B cell (primary cell): Measurements from ENCODE around the gene KIR2DL1. TPM values are rescaled to one million over a fixed set of nuclear protein-coding genes. Genes with fewer than 3 reads are reported as not detected.
"Not testable (repeated sequence)": the region's sequence is repeated elsewhere in the genome, so short reads cannot be mapped to it uniquely, and the experiment has no call there.

Experiments
- ATAC-seq: fragments of 200-7000 bp; cut with Tn5 transposase; one replicate; pipeline ENCODE4 v1.10.0; 2021; ENCODE audit warnings: low read depth, mild to moderate bottlenecking, moderate number of reproducible peaks, moderate library complexity
- CTCF ChIA-PET: fragments of 350-600 bp; sonication (Branson Sonifier 250); formaldehyde crosslinking; loops from one replicate; lab custom pipeline; 2021; ENCODE audit warnings: antibody characterized with exemption, inconsistent platforms; lab: Charles Lee
- POLR2A ChIA-PET: fragments of 350-600 bp; sonication (Branson Sonifier 250); formaldehyde crosslinking; loops from one replicate; lab custom pipeline; 2021; ENCODE audit warnings: antibody characterized with exemption; lab: Charles Lee
- DNase-seq: peaks from one replicate; pipeline ENCODE4 v3.0.0; 2013
- H2AFZ ChIP-seq: 2 replicates; pipeline ENCODE4 v1.6.1; 2012; ENCODE audit warnings: mild to moderate bottlenecking, low read depth, low read length; ENCODE audit not compliant: insufficient read depth, poor library complexity, severe bottlenecking
- H3K27ac ChIP-seq, 2 donors: 1 replicate in 1 of 2; 2 replicates in 1 of 2; pipeline ENCODE4 v1.5.1; 2012 to 2013; ENCODE audit warnings: low read length in 2 of 2, mild to moderate bottlenecking in 2 of 2, moderate library complexity in 1 of 2
- H3K27me3 ChIP-seq, 4 experiments: fragments of 200-600 bp in 1 of 4; sonication (generic) in 1 of 4; replicated peaks in 1 of 4; 1 replicate in 2 of 4; 2 replicates in 2 of 4; pipeline versions ENCODE4 v1.6.1 to v1.7.0; 2013 to 2016; ENCODE audit warnings: low read length in 3 of 4, mild to moderate bottlenecking in 2 of 4, mixed read lengths in 1 of 4, moderate library complexity in 1 of 4; ENCODE audit not compliant: insufficient read depth in 4 of 4, control insufficient read depth in 3 of 4; ENCODE audit errors: control extremely low read depth in 1 of 4
- H3K36me3 ChIP-seq, 2 experiments: replicated peaks in 1 of 2; 1 replicate in 1 of 2; 2 replicates in 1 of 2; pipeline versions ENCODE4 v1.6.1 to v1.7.1; 2013; ENCODE audit warnings: low read length in 1 of 2; ENCODE audit not compliant: insufficient read depth in 2 of 2, control insufficient read depth in 1 of 2; ENCODE audit errors: control extremely low read depth in 1 of 2, extremely low read depth in 1 of 2
- H3K4me1 ChIP-seq, 2 donors: fragments of 200-600 bp in 1 of 2; sonication (generic) in 1 of 2; 1 replicate in 1 of 2; 2 replicates in 1 of 2; pipeline versions ENCODE4 v1.5.1 to v1.6.1; 2013 to 2017; ENCODE audit warnings: low read length in 2 of 2; ENCODE audit not compliant: control insufficient read depth in 2 of 2, insufficient read depth in 2 of 2
- H3K4me2 ChIP-seq: replicated peaks from 2 replicates; pipeline ENCODE3; 2012; ENCODE audit warnings: mild to moderate bottlenecking, low read depth, low read length; ENCODE audit not compliant: poor library complexity, severe bottlenecking
- H3K4me3 ChIP-seq, 5 experiments: fragments of 200-600 bp in 1 of 5; sonication (generic) in 1 of 5; 1 replicate in 3 of 5; 2 replicates in 2 of 5; pipeline versions ENCODE4 v1.5.1 to v1.7.0; 2011 to 2016; ENCODE audit warnings: low read length in 4 of 5, mild to moderate bottlenecking in 4 of 5, low read depth in 2 of 5, control low read depth in 1 of 5, moderate library complexity in 1 of 5; ENCODE audit not compliant: insufficient read depth in 1 of 5; ENCODE audit errors: control extremely low read depth in 1 of 5, extremely low read depth in 1 of 5
- H3K79me2 ChIP-seq: fragments of 200-600 bp; sonication (generic); one replicate; pipeline ENCODE4 v1.6.0; 2016; ENCODE audit warnings: low read length; ENCODE audit not compliant: control insufficient read depth, insufficient read depth
- H3K9ac ChIP-seq: fragments of 200-600 bp; sonication (generic); 2 replicates; pipeline ENCODE4 v1.6.1; 2017; ENCODE audit warnings: mild to moderate bottlenecking, low read length, moderate library complexity
- H3K9me3 ChIP-seq, 3 donors: one replicate each; pipeline versions ENCODE4 v1.6.1 to v1.7.1; 2013; ENCODE audit warnings: low read length in 2 of 3; ENCODE audit not compliant: control insufficient read depth in 2 of 3, insufficient read depth in 1 of 3; ENCODE audit errors: control extremely low read depth in 1 of 3
- H4K20me1 ChIP-seq: 2 replicates; pipeline ENCODE4 v1.6.0; 2012; ENCODE audit warnings: mild to moderate bottlenecking, low read length; ENCODE audit not compliant: insufficient read depth, control insufficient read depth, poor library complexity, severe bottlenecking
- H3K27ac Mint-ChIP-seq: one replicate; pipeline ENCODE4 v1.8.0; 2021; ENCODE audit warnings: mixed read lengths
- H3K27me3 Mint-ChIP-seq: one replicate; pipeline ENCODE4 v1.8.0; 2021; ENCODE audit warnings: mixed read lengths
- H3K4me1 Mint-ChIP-seq: one replicate; pipeline ENCODE4 v1.8.0; 2021; ENCODE audit warnings: mixed read lengths
- H3K4me3 Mint-ChIP-seq: one replicate; pipeline ENCODE4 v1.8.0; 2021; ENCODE audit warnings: mixed read lengths
- H3K9me3 Mint-ChIP-seq: one replicate; pipeline ENCODE4 v1.8.0; 2022; ENCODE audit warnings: mixed read lengths; ENCODE audit not compliant: insufficient read depth
- WGBS: methylation state at CpG from one replicate; pipeline ENCODE4 v1.1.5; 2013; ENCODE audit warnings: missing lambda C conversion rate; ENCODE audit not compliant: insufficient coverage; 5-methylcytosine and 5-hydroxymethylcytosine counted together
- intact Hi-C: fragments of 100-400 bp; cut with micrococcal nuclease; formaldehyde crosslinking; loops from one replicate; pipeline ENCODE4 v1.10.0; 2022
- polyA plus RNA-seq: library from polyadenylated mRNA; depleted of rRNA; stranded (reverse); fragments of >200 nt; gene quantifications from 2 replicates; pipeline ENCODE4 v1.2.3, GENCODE V29; 2012
- total RNA-seq, 2 donors: library from RNA; stranded (reverse); fragments of 120-200 nt in 1 of 2; gene quantifications; 1 replicate in 1 of 2; 2 replicates in 1 of 2; pipeline versions ENCODE4 v1.2.3 to v1.2.4, GENCODE V29; 2013 to 2022

The KIR2DL1 gene
- total and polyA plus RNA-seq, 2 donors (not counting 1 experiment from before 2014, with no cell fraction given): 0.04 TPM; not detected in 1

DNA sequence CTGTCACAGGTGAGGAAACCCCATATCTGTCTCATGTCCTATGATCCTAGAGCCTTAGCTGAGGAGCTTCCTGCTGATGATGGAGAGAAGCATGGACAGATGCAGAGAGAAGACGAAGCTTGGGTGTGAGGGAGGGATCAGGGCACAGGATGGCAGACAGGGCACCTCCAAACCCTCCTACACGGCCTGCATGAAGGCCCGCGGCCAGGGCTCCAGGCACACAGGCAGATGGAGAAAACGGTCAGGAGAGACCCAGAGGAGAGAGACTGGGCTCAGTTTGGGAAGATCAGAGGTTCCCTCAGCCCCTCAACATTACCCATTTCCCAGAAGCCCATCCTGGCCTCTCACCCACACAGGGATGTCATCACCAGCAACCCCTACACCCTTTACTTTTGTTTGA, 25.5 kb upstream of the KIR2DL1 start:
- POLR2A ChIA-PET, H4K20me1 ChIP-seq, H3K4me3 ChIP-seq, intact Hi-C loops, H3K9me3 Mint-ChIP-seq, H3K9ac ChIP-seq, H3K27ac Mint-ChIP-seq, H3K9me3 ChIP-seq, H3K4me1 ChIP-seq, H3K4me2 ChIP-seq, DNase-seq, H3K79me2 ChIP-seq, H3K4me3 Mint-ChIP-seq, H3K4me1 Mint-ChIP-seq, H3K36me3 ChIP-seq, H2AFZ ChIP-seq, ATAC-seq, CTCF ChIA-PET, H3K27me3 ChIP-seq, H3K27ac ChIP-seq: not testable (repeated sequence)
- H3K27me3 Mint-ChIP-seq: peaks cover 35% of the 10 kb centered on the region
- WGBS: no CpG with 5 or more reads among the region's 5 CpGs

DNA sequence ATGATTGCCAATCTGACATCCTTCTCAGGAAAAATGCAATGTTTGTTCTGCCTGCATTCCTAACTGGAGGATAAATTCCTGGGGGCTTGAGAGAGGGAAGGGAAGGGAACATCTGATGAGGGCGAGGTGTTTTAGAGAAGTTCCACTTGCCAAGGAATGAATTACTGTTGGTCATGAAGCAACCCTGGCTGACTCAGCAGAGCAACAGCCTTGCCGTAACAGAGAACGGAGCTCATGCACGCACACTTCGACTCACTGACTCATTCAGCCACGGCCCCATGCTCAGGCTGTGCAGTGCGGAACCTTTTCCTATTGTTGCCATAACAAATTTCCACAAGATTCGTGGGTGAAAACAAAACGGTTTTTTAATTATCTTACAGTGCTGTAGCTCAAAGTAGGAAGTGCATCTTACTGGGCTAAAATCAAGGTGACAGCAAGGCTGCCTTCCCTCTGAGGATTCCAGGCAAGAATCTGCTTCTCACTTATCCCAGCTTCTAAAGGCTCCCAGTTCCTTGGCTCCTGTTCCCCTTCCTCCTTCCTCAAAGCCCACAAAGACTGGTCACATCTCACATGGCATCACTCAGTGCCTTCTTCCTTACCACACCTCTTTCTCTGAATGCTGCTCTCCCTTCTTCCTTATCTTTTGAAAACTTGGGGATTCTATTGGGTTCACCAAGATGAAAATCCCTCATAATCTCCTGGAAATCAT, 21.8 kb upstream of the KIR2DL1 start:
- H3K4me2 ChIP-seq, H4K20me1 ChIP-seq, H3K79me2 ChIP-seq, H3K27me3 ChIP-seq, CTCF ChIA-PET, H3K9me3 Mint-ChIP-seq, POLR2A ChIA-PET, ATAC-seq, H3K4me3 Mint-ChIP-seq, H2AFZ ChIP-seq, H3K9me3 ChIP-seq, H3K4me3 ChIP-seq, H3K4me1 Mint-ChIP-seq, H3K9ac ChIP-seq, intact Hi-C loops, DNase-seq, H3K27ac ChIP-seq, H3K4me1 ChIP-seq, H3K36me3 ChIP-seq, H3K27ac Mint-ChIP-seq: not testable (repeated sequence)
- WGBS: 38% methylated on average over 4 of the region's 9 CpGs
- peaks cover 21% of the 10 kb centered on the region for H3K27me3 Mint-ChIP-seq

DNA sequence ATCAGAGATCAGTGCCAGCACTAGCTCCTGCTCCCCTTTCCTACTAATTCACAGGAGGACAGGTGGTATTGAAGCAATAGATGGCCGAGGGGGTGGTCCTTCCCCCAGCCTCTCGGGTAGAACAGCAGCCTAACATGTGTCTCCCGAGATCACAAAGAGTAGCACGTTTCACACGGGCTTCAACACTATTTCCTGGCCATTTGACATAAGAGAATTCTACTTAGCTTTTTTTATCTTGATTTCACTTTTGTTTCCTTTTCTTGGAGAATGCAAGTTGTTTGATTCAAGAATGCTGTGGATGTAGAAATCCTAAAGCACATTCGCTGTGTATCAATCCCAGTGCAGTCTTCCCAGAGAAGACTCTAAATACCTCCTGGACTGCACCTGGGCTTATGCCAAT, 19.3 kb upstream of the KIR2DL1 start:
- H3K4me2 ChIP-seq, H3K79me2 ChIP-seq, H2AFZ ChIP-seq, H3K9me3 Mint-ChIP-seq, ATAC-seq, H3K4me1 Mint-ChIP-seq, H3K4me3 Mint-ChIP-seq, H3K27ac Mint-ChIP-seq, H3K36me3 ChIP-seq, H3K27me3 ChIP-seq, POLR2A ChIA-PET, H4K20me1 ChIP-seq, H3K9ac ChIP-seq, H3K27ac ChIP-seq, DNase-seq, intact Hi-C loops, H3K4me1 ChIP-seq, CTCF ChIA-PET, H3K4me3 ChIP-seq, H3K9me3 ChIP-seq: not testable (repeated sequence)
- no CpG with 5 or more reads among the region's 6 CpGs for WGBS
- H3K27me3 Mint-ChIP-seq: peaks cover 14% of the 10 kb centered on the region
